ENCODE results near the gene KRT35.

The KRT35 gene

DNA sequence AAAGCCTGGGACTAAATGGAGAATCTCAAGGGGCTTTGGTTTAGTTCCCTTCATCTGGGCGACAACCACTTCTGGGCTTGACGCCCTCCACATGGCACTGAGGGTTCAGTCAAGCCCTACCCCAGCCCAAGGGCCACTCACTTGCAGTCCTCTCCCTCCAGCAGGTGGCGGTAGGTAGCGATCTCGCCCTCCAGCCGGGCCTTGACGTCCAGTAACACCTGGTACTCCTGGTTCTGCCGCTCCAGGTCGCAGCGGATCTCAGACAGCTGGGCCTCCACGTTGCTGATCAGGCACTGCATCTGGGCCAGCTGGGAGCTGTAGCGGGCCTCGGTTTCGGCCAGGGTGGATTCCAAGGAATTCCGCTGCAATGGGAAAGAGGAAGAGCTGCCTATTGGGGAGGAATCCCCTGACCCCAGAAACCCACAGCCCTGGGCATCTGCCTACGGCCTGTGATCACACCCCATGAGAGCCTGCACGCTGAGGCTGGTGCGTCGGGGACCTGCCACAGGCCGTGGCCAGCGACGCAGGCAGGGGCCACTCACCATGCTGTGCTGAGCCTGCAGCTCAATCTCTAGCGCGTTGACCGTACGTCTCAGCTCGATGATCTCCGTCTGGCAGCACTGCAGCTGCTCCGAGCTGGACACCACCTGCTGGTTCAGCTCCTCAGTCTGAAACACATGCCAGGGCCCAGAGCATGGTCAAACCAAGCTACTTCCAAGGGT lies 6.0 kb upstream of the KRT35 start:
- peak in 1 of 2 experiments; percentile 15 for DNase-seq

DNA sequence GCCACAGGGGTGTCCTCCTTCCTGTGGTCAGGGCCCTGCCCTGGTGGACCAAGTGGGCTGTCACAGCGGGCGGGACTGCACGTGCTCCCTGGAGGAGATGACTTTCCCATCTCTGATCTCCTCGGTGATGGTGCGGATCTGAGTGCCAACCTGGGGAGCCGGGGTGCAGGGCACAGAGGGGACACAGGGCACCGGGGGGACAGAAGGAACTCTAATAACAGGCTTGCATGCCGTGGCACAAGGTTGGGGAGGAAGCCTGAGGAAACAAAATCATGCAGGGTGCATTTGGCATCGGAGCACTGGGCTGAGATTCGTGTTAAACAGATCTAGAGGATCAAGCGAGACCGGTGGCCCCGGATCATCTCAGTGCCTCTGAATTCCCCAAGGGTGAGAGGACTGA lies 5.4 kb upstream of the KRT35 start:
- no peak for DNase-seq

DNA sequence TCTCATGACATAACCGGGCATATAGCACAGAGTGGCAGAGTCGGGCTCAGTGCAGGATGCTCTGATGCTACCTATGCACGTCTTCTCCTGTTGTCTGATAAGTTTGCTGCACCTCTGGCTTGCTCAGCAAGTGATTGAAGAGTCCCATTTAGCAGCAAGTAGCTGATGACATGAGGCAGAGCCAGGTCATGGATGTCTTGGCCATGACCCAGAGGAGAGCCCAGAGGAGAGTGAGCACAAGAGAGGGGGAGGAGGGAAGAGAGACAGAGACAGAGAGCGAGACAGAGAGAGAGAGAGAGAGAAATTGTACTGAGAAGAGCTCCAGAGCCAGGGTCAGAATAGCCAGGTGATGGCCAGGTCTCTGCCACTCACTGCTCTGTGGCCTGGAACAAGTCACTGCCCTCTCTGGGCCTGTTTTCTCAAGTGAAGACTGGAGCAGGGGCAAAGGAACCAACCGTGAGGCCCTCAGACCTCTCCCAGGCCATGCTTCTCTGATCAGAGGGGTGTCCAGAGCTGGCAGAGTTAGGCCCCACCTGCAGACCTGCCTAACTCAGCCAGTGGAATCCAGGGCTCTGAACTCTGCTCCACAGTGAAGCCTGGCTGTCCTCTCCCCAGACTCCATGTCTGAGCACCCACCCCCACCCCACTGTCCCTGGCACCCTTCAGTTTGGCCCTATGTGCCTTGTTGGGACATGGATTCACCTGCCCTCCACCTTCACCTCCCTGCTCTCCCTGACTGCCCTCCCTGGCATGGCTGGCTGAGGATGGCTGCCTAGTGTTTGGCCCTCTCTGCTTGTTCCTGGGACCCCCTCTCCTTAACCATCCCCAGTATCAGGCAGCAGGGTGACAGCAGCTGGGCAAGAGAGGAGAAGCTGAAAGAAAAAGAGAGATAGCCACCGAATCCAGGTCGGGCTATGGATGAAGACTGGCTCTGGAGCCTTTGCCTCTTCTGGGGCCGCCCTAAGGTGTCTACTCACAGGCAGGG lies 4.3 kb upstream of the KRT35 start:
- no peak for DNase-seq

- DNase-seq = no peak
Measured at GRCh38 chr17:41483991-41484826, 3.3 kb upstream of the KRT35 start.

DNA sequence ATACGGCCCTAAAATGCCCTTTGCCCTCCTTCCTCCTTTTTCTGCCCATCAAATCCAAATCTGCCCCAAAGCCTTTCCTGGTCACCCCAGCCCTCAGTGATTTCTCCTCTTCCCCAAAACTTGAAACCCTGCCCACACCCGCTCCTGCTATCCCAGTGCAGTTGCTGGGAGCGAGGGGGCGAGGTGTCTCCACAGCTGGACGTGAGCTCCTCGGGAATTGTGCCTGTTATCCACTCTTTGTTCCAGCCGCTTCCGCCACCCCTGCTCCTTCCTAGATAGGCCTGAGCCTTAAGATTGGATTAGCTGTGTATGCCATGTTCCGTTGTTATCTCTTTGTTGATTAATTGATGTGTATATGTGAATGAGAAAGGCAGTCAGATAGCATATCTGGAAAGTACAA lies 2.6 kb upstream of the KRT35 start:
- no peak for DNase-seq

DNA sequence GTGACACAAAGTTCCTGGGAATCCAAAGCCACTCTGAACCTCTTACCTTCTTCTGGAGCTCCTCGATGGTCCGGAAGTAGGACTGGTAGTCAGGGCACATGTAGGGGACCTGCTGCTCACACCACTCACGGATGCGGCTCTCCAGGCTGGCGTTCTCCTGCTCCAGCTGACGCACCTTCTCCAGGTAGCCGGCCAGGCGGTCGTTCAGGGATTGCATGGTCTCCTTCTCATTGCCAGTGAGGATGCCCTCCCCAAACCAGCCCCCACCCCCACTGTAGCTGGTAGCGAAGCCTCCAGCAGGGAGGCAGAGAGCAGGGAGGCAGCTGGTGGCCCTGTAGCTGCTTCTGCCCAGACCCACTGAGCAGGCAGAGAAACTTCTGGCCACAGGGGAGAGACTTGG lies 370 bp downstream of the KRT35 start:
- DNase-seq = no peak

DNA sequence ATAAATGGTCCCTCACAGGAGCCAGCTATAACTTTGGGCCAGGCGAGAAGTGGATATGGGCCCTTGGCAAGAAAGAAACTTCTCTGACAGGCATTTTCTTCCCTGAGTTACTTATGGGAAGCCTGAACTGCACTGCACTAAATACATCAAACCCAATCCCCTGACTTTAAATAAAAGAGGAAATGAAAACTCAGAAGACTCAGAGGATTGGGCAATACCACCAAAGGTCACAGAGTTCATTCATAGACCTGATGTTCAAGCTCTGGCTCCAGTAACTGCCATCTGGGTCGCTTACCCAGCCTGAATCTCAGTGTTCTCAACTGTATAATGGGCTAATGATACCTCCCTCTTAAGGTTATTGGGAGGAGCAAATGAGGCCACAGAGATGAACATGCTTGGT lies 815 bp downstream of the KRT35 start:
- DNase-seq = no peak

DNA sequence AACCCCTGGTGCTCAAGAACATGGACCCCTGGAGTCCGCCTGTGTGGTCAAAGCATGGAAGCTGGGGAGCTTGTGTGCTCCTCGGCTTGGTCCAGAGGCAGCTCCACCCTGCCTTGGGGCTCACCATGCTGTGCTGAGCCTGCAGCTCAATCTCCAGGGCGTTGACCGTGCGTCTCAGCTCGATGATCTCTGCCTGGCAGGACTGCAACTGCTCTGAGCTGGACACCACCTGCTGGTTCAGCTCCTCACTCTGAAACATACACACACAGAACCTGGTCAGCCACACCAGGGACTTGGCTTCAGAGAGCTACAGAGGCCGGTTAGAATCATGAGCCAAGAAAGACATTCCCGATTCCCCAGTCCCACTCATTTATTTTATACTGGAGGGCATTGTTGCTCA lies 2.7 kb downstream of the KRT35 start:
- no peak for DNase-seq

DNA sequence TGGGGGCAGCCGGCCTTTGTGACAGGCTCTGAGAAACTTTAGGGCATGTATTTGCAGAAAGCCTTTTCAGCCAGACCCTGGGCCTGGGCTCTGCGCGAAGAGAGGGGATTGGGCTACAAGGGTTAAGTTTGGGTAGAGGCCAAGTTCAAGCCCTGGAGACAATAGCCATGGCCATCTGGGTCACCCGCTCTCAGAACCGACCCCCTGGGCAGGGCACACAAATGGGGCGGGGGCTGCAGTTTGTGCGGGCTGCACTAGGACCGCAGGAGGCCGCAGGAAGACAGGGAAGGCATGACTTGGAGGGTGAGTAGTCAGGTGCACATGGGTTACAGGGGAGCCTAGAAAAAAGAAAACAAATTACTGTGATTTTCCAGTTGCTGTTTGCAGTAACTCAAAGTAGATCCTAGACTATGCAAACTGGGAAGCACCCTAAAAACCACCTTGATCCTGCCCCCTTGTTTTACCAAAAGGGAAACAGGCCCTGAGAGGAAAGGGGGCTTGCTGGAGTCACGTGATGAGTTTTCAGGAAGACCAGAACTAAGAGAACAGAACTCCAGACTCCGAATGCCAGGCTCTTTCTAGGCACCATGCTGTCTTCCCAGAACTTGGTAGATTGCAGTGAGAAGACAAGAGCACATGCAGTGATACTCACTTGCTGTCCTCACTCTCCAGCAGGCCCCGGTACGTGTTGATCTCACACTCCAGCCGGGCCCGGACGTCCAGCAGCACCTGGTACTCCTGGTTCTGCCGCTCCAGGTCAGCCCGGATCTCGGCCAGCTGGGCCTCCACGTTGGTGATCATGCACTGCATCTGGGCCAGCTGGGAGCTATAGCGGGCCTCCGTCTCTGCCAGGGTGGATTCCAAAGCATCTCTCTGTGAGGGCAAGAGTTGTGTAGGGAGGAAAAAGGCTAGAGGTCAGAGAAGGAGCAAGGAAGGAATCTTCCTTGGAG lies 3.8 kb downstream of the KRT35 start:
- DNase-seq = no peak

GRCh38 chr17:41475421-41475820 lies 5.5 kb downstream of the KRT35 start:
- DNase-seq = no peak

GRCh38 chr17:41474863-41475262 lies 6.1 kb downstream of the KRT35 start:
- DNase-seq = no peak

DNA sequence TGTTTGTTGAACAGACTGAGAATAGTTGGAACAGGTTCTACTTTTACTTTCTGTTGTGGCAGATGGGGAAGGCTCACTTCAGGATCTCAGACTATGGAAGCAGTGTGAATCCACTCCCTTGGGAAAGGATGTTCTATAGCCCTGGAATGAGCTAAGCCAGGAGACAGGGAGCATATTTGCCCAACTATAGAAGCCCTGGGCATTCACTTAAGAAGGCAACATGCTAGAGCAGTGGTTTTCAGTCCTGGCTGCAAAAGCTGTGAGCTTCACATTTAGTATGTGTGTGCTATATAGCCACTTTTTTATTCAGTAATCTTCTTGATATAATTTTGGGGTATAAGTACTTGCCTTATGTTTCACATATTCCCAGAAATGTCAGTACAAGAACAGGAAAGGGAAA lies 12.6 kb downstream of the KRT35 start:
- no peak for DNase-seq

DNA sequence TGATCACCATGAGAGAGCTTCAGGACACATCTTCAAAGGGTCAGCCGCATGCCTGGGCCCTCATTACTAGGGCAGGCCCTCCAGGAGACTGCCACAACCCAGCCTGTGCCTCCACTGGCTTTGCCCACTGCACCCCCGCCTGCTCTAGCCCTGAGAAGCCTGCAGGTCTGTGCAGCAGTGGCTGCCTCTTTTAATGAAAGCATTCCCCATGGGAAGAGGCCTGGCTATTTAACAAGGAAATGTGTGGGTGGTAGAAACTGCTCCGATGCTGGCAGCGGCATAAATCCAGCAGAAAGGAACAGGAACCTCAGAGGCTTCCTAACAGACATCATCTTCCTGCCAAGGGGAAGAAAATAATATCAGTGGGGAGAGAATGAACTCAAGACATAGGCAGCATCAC lies 13.4 kb downstream of the KRT35 start:
- DNase-seq = no peak

DNA sequence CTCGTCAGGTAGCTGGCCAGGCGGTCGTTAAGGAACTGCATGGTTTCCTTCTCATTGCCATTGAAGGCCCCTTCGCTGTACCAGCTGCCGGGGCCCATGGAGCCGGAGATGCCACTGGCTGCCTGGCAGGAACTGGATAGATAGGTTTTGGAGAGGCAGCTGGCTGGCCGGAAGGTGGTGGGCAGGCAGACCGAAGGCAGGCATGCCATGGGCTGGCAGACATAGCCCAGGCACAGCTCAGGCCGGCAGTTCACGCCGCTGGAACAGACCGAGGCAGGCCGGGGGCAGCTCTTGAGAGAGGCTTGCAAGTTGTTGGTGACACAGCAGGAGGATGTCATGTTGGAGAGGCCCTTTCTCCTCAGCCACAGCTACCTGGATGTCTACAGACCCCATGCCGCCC lies 14.0 kb downstream of the KRT35 start, which contains the start of gene KRT32:
Gene KRT32, minus strand, starts transcription at position 399 of the 400 bp plus-strand sequence. Its CDS starts 61 bp downstream, at position 338.
- no peak for DNase-seq

- DNase-seq = no peak
Measured at GRCh38 chr17:41464682-41465081, 16.3 kb downstream of the KRT35 start.

- DNase-seq = no peak
Measured at GRCh38 chr17:41464173-41464572, 16.8 kb downstream of the KRT35 start.

GRCh38 chr17:41463746-41464145 lies 17.2 kb downstream of the KRT35 start:
- DNase-seq = no peak

DNA sequence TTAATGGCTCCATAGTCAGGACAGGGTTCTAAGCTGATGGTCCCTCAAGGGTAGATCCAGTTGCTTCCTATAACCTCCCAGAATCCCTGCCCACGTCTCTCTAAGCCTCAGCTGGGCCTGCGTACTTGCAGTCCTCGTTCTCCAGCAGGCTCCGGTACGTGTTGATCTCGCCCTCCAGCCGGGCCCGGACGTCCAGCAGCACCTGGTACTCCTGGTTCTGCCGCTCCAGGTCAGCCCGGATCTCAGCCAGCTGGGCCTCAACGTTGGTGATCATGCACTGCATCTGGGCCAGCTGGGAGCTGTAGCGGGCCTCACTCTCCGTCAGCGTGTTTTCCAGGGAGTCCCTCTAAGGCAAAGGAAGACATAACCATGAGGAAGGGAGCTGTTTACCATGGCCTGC lies 18.2 kb downstream of the KRT35 start:
- no peak for DNase-seq

- DNase-seq = no peak
Measured at GRCh38 chr17:41457676-41458075, 23.3 kb downstream of the KRT35 start.

DNA sequence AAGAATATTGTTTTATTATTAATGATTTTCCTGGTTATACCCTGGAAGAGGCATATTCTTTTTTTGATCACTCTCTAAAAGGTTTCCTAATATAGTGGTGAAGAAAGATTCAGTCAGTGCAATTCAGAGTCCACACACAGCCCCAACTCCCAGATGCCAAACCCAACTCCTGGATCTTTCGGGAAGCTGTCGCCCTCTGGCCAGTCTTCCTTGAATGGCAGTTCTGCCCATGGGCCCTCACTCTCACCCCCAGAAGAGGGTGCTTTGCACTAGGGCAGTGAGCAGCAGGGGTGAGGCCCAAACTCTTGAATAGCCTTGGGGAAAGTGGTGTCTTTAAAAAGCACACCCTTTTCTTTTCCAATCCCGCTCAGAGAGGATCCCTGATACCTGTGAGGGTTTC lies 24.7 kb downstream of the KRT35 start:
- peak in 1 of 2 experiments; percentile 17 for DNase-seq

DNA sequence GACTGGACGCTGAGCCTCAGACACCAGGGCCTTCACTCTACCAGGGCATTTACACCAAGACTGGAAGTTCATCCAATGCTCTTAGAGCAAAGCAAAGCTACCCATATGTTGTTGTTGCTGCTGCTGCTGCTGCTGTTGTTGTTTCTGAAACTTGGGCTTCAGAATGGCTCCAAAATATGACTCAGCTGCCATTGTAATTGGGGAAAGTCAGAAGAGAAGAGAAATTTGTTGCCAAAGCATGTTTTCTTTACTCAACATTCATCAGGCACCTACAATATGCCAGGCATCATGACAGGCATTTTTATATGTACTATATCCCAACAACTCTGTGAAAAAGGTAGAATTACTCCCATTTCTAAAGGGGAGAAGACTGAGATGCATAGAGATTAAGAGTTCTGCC lies 25.7 kb downstream of the KRT35 start:
- DNase-seq = no peak

DNA sequence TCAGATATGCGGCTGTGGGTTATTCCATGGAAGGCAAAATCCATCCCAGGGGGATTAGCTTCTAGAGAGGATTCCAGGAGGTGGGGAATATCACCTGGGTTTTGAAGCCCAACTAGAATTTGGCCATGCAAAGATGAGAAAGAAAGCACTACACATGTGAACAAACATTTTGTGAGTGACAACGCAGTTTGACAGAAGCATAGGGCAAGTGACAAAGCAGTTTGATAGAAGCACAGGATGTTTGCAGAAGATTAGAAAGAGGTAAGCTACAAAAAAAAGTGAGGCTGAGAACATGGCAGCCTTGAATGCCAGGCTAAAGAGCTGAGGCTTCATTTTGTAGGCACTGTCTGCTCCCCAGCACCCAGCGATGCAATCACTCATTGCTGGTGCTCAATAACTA lies 27.9 kb downstream of the KRT35 start:
- DNase-seq = no peak

Measured in NCI-H526 (cell line).